NB4 (cell line): ENCODE data around the gene MSI1.
"Not testable (repeated sequence)": the region's sequence is repeated elsewhere in the genome, so short reads cannot be mapped to it uniquely, and the experiment has no call there.

Experiments used
- CTCF ChIP-seq: IDR thresholded peaks from one replicate; pipeline ENCODE4 v1.5.1; 2012; ENCODE audit warnings: low read depth, low read length
- MYC ChIP-seq: IDR thresholded peaks from 2 replicates; pipeline ENCODE4 v1.6.1; 2011; ENCODE audit warnings: low read depth, low read length
- POLR2A ChIP-seq: IDR thresholded peaks from 2 replicates; pipeline ENCODE4 v1.6.1; 2011; ENCODE audit warnings: mild to moderate bottlenecking; ENCODE audit not compliant: insufficient read length; ENCODE audit errors: extremely low read depth

- not testable (repeated sequence) for TF ChIP-seq POLR2A, CTCF, MYC
These were observed 32.6 kb downstream of the MSI1 start for GRCh38 chr12:120336392-120336791.
